HG02852 (cell line): Measurements from ENCODE around the gene STXBP4.

Experiments
- ATAC-seq: cut with Tn5 transposase; IDR thresholded peaks from one replicate; pipeline ENCODE4 v1.9.1; 2021; ENCODE audit warnings: mild to moderate bottlenecking, moderate library complexity; ENCODE audit not compliant: unreplicated experiment

Gene STXBP4

DNA sequence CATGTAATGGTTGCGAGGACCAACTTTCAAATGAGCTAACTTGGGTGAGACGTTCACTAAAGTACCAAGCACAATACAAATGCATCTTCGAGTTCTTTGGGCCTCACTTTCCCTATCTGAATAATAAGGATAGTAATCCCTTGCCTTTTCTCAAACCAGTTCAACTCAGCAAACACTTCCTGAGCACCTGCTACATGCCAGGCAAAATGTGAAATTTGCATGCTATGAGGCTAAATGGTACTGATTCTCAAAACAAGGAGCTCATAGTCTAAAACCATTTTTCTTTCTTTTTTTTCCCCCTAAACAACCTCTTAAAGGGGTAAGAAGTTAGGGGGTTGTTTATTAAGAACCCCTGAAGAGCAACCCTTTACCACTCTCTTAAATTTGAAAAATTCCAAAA, 194.8 kb downstream of the STXBP4 start:
- ATAC-seq = peak; percentile 43

- no peak for ATAC-seq
Measured at GRCh38 chr17:55166506-55166905, 197.9 kb downstream of the STXBP4 start.

GRCh38 chr17:55167024-55167725, 198.6 kb downstream of the STXBP4 start:
- no peak for ATAC-seq

- peak; percentile 88 for ATAC-seq
Measured at GRCh38 chr17:55168958-55169687, 200.6 kb downstream of the STXBP4 start.

DNA sequence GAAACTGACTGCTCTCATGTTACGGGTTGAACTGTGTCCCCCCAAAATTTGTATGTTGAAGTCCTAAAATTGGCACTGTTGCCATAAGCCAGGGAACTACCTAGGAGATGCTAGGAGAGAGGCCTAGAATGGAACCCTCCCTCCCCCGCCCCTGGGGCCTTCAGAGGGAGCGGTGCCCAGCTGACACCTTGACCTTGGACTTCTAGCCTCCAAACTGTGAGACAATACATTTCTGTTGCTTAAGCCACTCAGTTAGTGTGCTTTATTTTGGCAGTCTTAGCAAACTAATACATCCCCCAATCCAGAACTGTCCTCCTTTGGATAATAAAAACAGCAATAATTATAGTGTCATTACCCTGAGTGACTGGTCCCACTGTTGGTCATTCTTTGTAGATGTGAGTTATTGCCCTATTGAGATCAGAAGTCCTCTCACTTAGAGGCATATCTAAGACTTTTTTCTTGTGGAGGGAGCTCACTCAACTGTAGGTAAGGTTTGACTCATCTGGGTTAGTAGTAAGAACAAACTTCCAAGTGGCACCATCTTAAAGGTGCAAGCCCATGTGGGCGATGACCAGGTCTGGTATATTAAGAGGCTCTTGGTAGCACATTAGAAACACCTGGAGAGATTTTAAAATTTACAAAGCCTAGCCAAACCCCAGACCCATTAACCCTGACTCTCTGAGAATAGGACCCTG, 203.2 kb downstream of the STXBP4 start:
- ATAC-seq = peak; percentile 37

- no peak for ATAC-seq
Measured at GRCh38 chr17:55172612-55173011, 204.0 kb downstream of the STXBP4 start.

DNA sequence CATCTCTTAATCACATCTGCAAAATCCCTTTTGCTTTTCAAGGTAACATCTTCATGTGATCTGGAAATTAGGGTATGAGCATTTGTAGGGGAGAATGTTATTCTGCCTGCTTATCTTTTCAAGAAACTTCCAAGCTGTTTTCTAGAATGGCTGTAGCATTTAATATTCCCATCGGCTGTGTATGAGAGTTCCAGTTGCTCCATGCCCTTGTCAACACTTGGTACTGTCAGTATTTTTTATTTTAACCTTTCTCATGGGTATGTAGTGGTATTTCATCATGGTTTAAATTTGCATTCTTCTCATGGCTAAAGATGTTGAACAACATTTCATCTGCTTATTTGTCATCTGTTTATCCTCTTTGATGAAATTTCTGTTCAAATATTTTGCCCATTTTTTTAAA, 205.6 kb downstream of the STXBP4 start:
- ATAC-seq = no peak

- no peak for ATAC-seq
Measured at GRCh38 chr17:55175788-55176427, 207.3 kb downstream of the STXBP4 start.

DNA sequence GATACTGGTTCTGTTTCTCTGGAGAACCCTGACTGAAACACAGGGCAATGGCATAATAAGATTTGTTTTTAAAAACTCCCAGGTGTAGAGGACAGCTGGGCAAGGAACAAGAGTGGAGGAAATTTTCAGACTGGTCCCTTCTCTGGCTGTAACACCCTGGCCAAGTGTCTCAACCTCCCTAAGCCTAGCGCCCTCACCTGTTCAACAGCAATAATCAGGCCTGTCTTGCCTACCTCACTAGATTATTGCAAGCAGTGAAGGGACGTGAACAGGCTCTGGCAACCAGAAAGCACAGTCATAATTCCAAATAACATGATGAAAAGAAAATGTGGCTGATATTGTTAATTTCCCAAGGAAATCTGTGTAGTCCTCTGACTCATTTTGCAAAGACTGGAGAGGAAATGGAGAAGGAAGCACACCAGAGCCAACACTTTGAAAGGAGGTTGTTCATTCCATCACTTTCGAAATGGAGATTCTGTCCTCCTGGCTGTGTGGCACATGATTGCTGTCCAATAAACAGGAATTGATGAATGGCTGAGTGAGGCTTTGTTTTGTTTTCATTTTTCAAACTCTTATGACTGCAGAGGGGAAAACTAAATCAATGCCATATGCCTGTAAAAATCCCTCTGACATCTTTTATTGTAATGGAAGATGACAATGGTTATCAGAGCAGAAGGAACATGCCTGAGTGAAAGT, 208.7 kb downstream of the STXBP4 start:
- no peak for ATAC-seq

DNA sequence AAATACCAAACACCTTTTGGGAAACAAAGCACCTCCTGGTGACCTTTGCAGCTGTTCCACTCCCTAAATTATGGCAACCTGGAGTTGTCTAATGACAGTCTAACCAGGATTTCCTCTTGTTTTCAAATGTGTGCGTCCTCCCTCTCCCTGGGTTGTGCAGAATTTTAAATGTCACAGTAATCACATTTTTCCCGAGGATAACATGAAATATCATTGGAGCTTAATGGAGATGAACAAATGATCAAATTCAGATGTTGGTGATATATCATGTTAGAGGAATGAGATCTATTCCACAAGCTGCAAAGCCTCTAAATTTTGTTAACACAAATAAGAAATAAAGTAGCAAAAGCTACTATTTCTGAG, 209.3 kb downstream of the STXBP4 start:
- ATAC-seq = no peak

DNA sequence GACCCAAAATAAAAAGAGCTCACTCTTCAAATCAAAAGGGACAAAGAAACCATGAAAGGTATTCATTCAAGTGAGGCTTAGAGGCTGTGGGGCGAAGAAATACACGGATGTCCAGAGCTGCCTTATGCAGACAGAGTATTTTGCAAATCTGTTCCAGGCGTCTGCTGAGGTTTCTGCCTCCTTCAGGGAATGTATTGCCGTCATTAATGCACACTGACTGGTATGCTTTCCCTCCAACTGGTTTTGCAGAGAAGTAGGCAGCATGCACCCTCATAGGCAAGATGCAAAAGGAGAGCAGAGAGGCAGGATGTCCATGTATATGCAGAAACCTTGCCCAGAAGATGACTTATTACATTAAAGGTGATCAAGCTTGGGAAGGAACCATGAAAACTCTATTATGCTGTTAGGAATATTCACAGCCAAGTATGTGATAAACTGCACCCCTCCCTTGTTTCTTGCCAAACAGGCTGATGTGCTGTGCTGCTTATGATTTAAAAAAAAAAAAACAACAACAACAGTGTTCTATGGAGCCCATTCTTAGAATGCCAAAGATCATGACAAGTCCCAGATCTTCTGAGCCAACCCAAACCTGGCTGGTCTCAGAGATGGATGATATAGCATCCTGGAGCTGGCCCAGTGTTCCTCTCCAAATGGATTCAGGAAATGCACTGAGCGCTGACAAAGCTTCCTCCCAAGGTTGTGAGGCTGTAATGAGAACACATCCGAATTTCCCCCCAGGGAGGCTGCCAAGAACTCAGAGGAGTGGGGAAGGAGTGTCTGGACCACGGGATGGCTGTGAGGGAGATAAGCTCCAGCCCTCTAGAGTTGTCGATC, 218.6 kb downstream of the STXBP4 start:
- ATAC-seq = no peak

DNA sequence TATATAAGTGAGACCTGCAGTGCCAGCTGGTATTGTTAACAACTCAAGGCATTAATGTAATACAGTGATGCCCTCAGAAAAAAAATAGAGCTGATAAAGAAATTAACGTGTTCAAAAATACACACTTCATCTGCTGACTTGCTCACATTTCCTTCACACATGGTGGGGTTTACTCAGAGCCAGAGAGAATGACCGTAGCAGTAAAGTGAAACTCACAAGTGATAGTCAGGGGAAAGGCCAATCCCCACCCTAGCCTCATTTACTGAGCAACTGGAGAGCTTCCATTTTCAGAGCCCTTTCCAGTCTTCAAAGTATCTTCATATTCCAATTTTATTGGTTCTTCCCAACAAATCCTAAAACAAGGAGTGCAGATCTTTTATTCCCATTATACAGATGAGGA, 222.2 kb downstream of the STXBP4 start:
- ATAC-seq = peak; percentile 90

DNA sequence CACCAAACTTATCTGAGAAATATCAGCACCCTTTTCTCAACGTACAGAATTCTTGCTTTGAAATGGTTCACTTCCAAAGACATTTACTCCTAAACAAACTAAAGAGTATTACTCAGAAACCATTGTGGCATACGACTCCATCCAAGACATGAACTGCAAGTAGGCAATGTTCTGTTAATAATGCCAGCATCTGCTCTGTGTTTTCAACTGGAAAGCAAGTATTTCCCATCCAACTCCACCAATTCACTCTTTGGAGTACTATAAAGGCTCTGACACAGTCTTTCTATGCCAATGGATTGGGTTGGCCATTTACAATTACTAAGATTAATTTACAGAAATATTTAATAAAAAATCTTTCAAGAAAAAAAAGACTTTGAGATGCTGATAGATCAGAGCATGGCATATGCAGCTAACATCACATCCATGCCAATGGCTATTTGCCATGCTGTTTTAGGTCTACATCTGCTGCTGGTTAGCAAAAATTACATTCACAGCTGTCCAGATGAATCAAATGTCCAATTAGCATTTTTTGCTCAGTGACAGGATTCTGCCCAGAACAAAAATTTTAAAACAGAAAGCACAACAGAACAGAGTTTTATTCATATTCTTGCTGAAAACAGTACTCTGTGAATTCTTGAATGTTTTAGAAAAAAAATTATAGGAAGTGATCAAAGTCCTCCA, 230.3 kb downstream of the STXBP4 start:
- ATAC-seq = no peak

GRCh38 chr17:55200904-55201303, 232.3 kb downstream of the STXBP4 start:
- no peak for ATAC-seq

DNA sequence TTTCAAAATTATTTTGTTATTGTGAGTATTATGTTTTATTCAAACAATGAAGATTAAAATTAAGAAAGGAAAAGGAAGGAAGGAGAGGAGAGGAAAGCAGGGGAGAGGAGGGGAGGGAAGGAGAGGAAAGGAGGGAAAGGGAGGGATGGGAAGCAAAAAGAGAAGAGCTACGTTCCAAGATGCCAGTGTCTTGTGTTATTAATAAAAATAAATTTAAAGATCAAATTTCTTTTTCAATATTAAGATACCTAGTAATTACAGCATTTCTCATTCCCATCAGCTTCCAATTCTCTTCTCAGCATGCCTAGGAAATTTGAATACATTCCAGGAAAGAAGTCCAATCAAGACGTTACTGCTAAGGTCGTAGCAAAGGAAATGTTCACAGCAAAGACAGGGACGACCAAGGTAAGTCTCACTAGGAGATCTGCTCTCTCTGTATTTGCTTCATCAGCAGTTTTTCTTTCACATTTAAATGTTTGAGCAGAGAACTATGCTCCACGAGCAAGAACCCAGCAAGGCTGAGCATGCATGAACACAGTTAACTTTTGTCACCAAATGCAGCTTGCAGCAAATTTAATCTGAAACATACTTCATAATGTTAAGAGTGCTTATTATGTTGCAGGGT, 232.9 kb downstream of the STXBP4 start:
- ATAC-seq = no peak

DNA sequence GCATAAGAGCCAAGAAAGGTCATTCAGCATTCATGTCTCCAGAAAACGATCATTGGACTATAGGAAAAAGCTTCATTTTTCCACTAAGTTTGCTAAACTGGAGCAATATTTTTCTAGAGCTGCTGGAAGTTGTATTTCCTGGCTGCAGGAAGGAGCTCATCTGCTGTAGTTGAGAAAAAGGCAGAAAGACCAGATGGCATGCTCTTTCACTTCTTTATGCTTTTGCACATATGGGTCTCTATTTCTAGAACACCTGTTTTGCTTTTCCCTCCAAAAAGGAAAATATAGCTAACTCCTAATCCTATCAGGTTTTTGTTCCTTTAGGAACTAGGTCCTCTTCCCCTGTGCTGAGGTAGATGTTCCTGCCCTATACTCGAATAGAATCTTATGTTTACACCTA, 234.3 kb downstream of the STXBP4 start:
- ATAC-seq = no peak

DNA sequence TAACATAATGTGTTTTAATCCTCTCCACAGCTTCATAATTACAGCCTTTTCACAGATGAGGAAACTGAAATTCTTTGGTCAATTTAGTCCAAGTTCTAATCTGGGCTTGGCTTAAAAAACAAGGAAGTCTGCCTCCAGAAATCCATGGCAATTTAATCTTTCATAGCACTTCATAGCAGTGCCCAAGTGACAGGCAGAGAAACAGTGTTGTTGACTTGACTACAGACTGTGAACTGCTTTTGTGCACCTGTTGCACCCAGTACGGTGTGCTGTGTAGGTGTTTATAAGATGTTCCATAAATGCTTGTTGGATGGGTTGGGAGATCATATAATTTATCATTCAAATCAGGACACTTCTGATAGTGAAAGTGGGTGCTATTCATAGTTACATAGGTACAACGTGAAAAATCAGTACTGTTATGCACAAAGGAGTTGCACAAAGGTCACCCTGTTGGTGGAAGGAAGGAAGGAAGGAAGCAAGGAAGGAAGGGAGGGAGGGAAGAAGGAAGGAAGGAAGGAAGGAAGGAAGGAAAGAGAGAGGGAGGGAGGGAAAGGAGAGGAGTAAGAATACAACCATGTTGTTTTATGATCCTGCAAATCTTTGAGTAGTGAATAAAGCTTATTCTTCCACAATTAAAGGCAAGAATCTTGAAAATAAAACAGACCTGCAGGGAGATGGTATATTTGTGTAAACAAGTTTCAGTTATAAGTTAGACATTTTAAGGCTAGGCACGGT, 239.7 kb downstream of the STXBP4 start:
- ATAC-seq = no peak

GRCh38 chr17:55210292-55210691, 241.7 kb downstream of the STXBP4 start:
- no peak for ATAC-seq
